PFSK-1 (cell line): ENCODE measurements around the gene TCF12.

Source experiments
- FOXP2 ChIP-seq: optimal IDR thresholded peaks from 2 replicates; pipeline ENCODE3; 2011; ENCODE audit warnings: borderline replicate concordance, control low read depth, inconsistent platforms; ENCODE audit not compliant: insufficient read depth; ENCODE audit errors: extremely low read length, extremely low read depth
- POLR2AphosphoS5 ChIP-seq: IDR thresholded peaks from 2 replicates; pipeline ENCODE4 v1.6.1; 2012; ENCODE audit warnings: low read depth, mild to moderate bottlenecking, control low read depth, low read length, moderate library complexity
- SIN3A ChIP-seq: IDR thresholded peaks from 2 replicates; pipeline ENCODE4 v1.6.1; 2012; ENCODE audit warnings: mild to moderate bottlenecking, low read length, moderate library complexity, borderline replicate concordance; ENCODE audit not compliant: insufficient read depth
- TAF1 ChIP-seq: IDR thresholded peaks from 2 replicates; pipeline ENCODE4 v1.6.1; 2012; ENCODE audit warnings: low read length, control low read depth, borderline replicate concordance; ENCODE audit not compliant: insufficient read depth
- TF ChIP-seq, protein P1 (sequence below), 2 experiments: IDR thresholded peaks; 2 replicates each; pipeline versions ENCODE4 v1.6.1 to v1.8.0; 2011 to 2012; ENCODE audit warnings: low read depth in 2 of 2, low read length in 2 of 2, control low read depth in 1 of 2, inconsistent platforms in 1 of 2, mild to moderate bottlenecking in 1 of 2, moderate library complexity in 1 of 2; ENCODE audit not compliant: insufficient read depth in 1 of 2

DNA sequence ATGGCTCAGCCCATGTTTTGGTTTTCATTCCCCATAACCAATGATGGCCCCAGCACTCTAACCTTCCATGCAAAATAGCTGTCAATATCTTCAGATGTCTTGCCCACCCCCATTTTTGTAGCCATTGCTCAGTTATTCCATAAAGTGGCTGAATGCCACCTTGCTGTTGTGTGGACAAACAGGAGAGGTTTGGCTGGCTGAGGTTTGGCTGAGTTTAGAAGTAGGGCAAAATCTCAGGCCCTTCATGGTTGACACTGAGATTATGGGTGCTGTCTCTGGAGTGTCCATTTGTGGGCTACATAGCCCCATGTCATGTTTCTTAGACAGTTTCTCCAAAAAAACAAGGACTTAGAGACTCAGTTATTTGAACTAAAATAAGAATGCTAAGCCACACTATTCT lies 96.9 kb downstream of the TCF12 start:
- TF ChIP-seq POLR2AphosphoS5 (no peak), TAF1 (no peak), SIN3A (no peak), FOXP2 (no peak)
- TF ChIP-seq, protein P1, sequence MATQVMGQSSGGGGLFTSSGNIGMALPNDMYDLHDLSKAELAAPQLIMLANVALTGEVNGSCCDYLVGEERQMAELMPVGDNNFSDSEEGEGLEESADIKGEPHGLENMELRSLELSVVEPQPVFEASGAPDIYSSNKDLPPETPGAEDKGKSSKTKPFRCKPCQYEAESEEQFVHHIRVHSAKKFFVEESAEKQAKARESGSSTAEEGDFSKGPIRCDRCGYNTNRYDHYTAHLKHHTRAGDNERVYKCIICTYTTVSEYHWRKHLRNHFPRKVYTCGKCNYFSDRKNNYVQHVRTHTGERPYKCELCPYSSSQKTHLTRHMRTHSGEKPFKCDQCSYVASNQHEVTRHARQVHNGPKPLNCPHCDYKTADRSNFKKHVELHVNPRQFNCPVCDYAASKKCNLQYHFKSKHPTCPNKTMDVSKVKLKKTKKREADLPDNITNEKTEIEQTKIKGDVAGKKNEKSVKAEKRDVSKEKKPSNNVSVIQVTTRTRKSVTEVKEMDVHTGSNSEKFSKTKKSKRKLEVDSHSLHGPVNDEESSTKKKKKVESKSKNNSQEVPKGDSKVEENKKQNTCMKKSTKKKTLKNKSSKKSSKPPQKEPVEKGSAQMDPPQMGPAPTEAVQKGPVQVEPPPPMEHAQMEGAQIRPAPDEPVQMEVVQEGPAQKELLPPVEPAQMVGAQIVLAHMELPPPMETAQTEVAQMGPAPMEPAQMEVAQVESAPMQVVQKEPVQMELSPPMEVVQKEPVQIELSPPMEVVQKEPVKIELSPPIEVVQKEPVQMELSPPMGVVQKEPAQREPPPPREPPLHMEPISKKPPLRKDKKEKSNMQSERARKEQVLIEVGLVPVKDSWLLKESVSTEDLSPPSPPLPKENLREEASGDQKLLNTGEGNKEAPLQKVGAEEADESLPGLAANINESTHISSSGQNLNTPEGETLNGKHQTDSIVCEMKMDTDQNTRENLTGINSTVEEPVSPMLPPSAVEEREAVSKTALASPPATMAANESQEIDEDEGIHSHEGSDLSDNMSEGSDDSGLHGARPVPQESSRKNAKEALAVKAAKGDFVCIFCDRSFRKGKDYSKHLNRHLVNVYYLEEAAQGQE (IDR thresholded peaks at IDR 0.05; ENCODE audit: insufficient read depth in 1 of 2, low read depth in 2 of 2, low read length in 2 of 2) = no peak
